HG02884 (cell line): Measurements from ENCODE around the gene ANP32A.

Experiments
- ATAC-seq: cut with Tn5 transposase; IDR thresholded peaks from one replicate; pipeline ENCODE4 v1.9.1; 2021; ENCODE audit warnings: mild to moderate bottlenecking, moderate library complexity; ENCODE audit not compliant: unreplicated experiment

The ANP32A gene

GRCh38 chr15:68821190-68821840 is 620 bp upstream of the ANP32A start:
- no peak for ATAC-seq

- no peak for ATAC-seq
These were observed 1.0 kb downstream of the ANP32A start for GRCh38 chr15:68819495-68820294.

- no peak for ATAC-seq
These were observed 1.8 kb downstream of the ANP32A start for GRCh38 chr15:68818769-68819494.

- ATAC-seq = no peak
These were observed 2.5 kb downstream of the ANP32A start for GRCh38 chr15:68818066-68818768.

GRCh38 chr15:68817304-68818065 is 3.2 kb downstream of the ANP32A start:
- ATAC-seq = no peak

- no peak for ATAC-seq
These were observed 3.8 kb downstream of the ANP32A start for GRCh38 chr15:68816795-68817303.

- no peak for ATAC-seq
These were observed 4.5 kb downstream of the ANP32A start for GRCh38 chr15:68816158-68816557.

GRCh38 chr15:68815598-68815997 is 5.1 kb downstream of the ANP32A start:
- ATAC-seq = no peak

GRCh38 chr15:68814596-68814995 is 6.1 kb downstream of the ANP32A start:
- no peak for ATAC-seq

GRCh38 chr15:68812597-68813431 is 7.9 kb downstream of the ANP32A start:
- ATAC-seq = no peak

GRCh38 chr15:68812069-68812468 is 8.6 kb downstream of the ANP32A start:
- no peak for ATAC-seq

- no peak for ATAC-seq
These were observed 11.2 kb downstream of the ANP32A start for GRCh38 chr15:68809517-68809916.

- ATAC-seq = no peak
These were observed 11.9 kb downstream of the ANP32A start for GRCh38 chr15:68808770-68809169.

- ATAC-seq = no peak
These were observed 12.6 kb downstream of the ANP32A start for GRCh38 chr15:68808091-68808490.

- no peak for ATAC-seq
These were observed 13.4 kb downstream of the ANP32A start for GRCh38 chr15:68807249-68807648.

GRCh38 chr15:68806220-68807060 is 14.3 kb downstream of the ANP32A start:
- no peak for ATAC-seq

- ATAC-seq = no peak
These were observed 18.3 kb downstream of the ANP32A start for GRCh38 chr15:68802373-68802772.

GRCh38 chr15:68801572-68802148 is 19.0 kb downstream of the ANP32A start:
- ATAC-seq = no peak
